GM12878 (cell line): Measurements from ENCODE around the gene AP5B1. TPM values are rescaled to one million over a fixed set of nuclear protein-coding genes. Genes with fewer than 3 reads are reported as not detected.
"Not testable (repeated sequence)": the region's sequence is repeated elsewhere in the genome, so short reads cannot be mapped to it uniquely, and the experiment has no call there.

Source experiments
- ATAC-seq: fragments of 200-7000 bp; cut with Tn5 transposase; 3 replicates; pipeline ENCODE4 v1.9.1; 2020; ENCODE audit warnings: mild to moderate bottlenecking, moderate library complexity
- BruUV-seq: library from RNA; stranded (reverse); fragments of 400-500 nt; replicated peaks from 2 replicates; lab custom pipeline; 2021; lab: Mats Ljungman, UMichigan
- CTCF ChIA-PET: fragments of 300-600 bp; sonication (Branson Sonifier 250); formaldehyde crosslinking; extraction: SDS; loops from one replicate; lab custom pipeline; 2021; ENCODE audit warnings: inconsistent platforms; lab: Yijun Ruan, JAX
- POLR2A ChIA-PET: fragments of 350-600 bp; formaldehyde crosslinking; extraction: SDS; loops from one replicate; lab custom pipeline; 2021; ENCODE audit warnings: inconsistent platforms; lab: Charles Lee
- RAD21 ChIA-PET: fragments of 300-600 bp; sonication (Branson Sonifier 250); formaldehyde crosslinking; loops from one replicate; lab custom pipeline; 2023; ENCODE audit warnings: antibody characterized with exemption; ENCODE audit not compliant: unreplicated experiment; lab: Charles Lee
- SMC1A ChIA-PET: fragments of 300-600 bp; sonication (Branson Sonifier 250); formaldehyde crosslinking; loops from one replicate; lab custom pipeline; 2023; ENCODE audit not compliant: unreplicated experiment, uncharacterized antibody; lab: Charles Lee
- DNase-seq: peaks from one replicate; pipeline ENCODE4 v3.0.0-alpha.2; 2011; ENCODE audit warnings: low read depth, low spot score
- FAIRE-seq: peaks from 3 replicates; lab custom pipeline; 2011; peaks lifted over from hg19 to GRCh38; lab: Jason Lieb, UNC
- H2AFZ ChIP-seq: 2 replicates; pipeline ENCODE4 v1.6.0; 2011; ENCODE audit warnings: low read depth, low read length, control low read depth; ENCODE audit not compliant: control insufficient read depth
- H3K27ac ChIP-seq: 2 replicates; pipeline ENCODE4 v1.5.1; 2011; ENCODE audit warnings: control low read depth; ENCODE audit not compliant: control insufficient read depth, insufficient read depth
- H3K27me3 ChIP-seq, 2 experiments: replicated peaks in 1 of 2; 2 replicates each; pipeline versions ENCODE4 v1.6.0 to v1.6.1; 2011; ENCODE audit warnings: low read length in 1 of 2; ENCODE audit not compliant: control insufficient read depth in 2 of 2, insufficient read depth in 2 of 2
- H3K36me3 ChIP-seq, 2 experiments: 2 replicates each; pipeline ENCODE4 v1.5.1; 2011; ENCODE audit warnings: low read length in 1 of 2; ENCODE audit not compliant: control insufficient read depth in 2 of 2, insufficient read depth in 2 of 2
- H3K4me1 ChIP-seq: 2 replicates; pipeline ENCODE4 v1.6.1; 2011; ENCODE audit warnings: mild to moderate bottlenecking, low read length, moderate library complexity, mixed read lengths; ENCODE audit not compliant: control insufficient read depth, insufficient read depth
- H3K4me2 ChIP-seq: 2 replicates; pipeline ENCODE4 v1.6.0; 2011; ENCODE audit warnings: control low read depth; ENCODE audit not compliant: control insufficient read depth, insufficient read depth
- H3K4me3 ChIP-seq: fragments of 200-600 bp; sonication (generic); 2 replicates; pipeline ENCODE4 v1.5.1; 2016
- H3K79me2 ChIP-seq: 2 replicates; pipeline ENCODE4 v1.6.0; 2011; ENCODE audit warnings: low read length; ENCODE audit not compliant: control insufficient read depth, insufficient read depth
- H3K9ac ChIP-seq: 2 replicates; pipeline ENCODE4 v1.8.0; 2011; ENCODE audit warnings: low read length, control low read depth, mixed read lengths; ENCODE audit not compliant: control insufficient read depth, insufficient read depth
- H3K9me3 ChIP-seq: replicated peaks from 3 replicates; pipeline ENCODE4 v1.5.1; 2011; ENCODE audit warnings: mild to moderate bottlenecking, low read length; ENCODE audit not compliant: control insufficient read depth, insufficient read depth
- H4K20me1 ChIP-seq: 2 replicates; pipeline ENCODE4 v1.6.0; 2011; ENCODE audit not compliant: control insufficient read depth, insufficient read depth
- RB1 ChIP-seq: fragments of 450-650 bp; formaldehyde crosslinking; IDR thresholded peaks from 2 replicates; pipeline ENCODE4 v1.6.1; 2017; ENCODE audit warnings: mild to moderate bottlenecking, borderline replicate concordance
- YY1 ChIP-seq: IDR thresholded peaks from 2 replicates; pipeline ENCODE4 v1.6.1; 2011; ENCODE audit warnings: low read depth, mild to moderate bottlenecking, low read length
- WGBS: methylation state at CpG from one replicate; pipeline ENCODE4 v1.1.6; 2016; ENCODE audit warnings: low lambda C conversion rate; ENCODE audit not compliant: insufficient replicate concordance, insufficient coverage; ENCODE audit errors: missing lambda C conversion rate; 5-methylcytosine and 5-hydroxymethylcytosine counted together
- in situ Hi-C: fragments of 300-500 bp; cut with MboI; formaldehyde crosslinking; loops from 9 replicates; pipeline ENCODE4 v1.14.3; 2018; ENCODE audit warnings: mixed read lengths
- intact Hi-C: fragments of 100-400 bp; cut with micrococcal nuclease; formaldehyde crosslinking; loops from one replicate; pipeline ENCODE4 v1.14.2; 2022; ENCODE audit not compliant: unreplicated experiment
- polyA plus RNA-seq, 11 experiments: library from polyadenylated mRNA; depleted of rRNA in 4 of 11; unstranded in 6 of 11; stranded (reverse) in 5 of 11; fragments of >200 nt; fragmentation: Nextera tagmentation in 4 of 11; fragmentation: Illumina TruSeq in 1 of 11; extraction: Ambion mirVana in 4 of 11; extraction: Trizol in 1 of 11; gene quantifications; 1 replicate in 1 of 11; 2 replicates in 10 of 11; pipeline versions ENCODE4 v1.2.1 to v1.2.3, GENCODE V29; 2011 to 2016; ENCODE audit warnings: inconsistent platforms in 2 of 11, missing spikeins in 2 of 11, low read depth in 1 of 11
- total RNA-seq, 4 experiments: library from RNA; depleted of rRNA in 3 of 4; stranded (reverse); fragments of >200 nt in 3 of 4; fragmentation: Illumina TruSeq in 1 of 4; extraction: Trizol in 1 of 4; gene quantifications; 2 replicates each; pipeline versions ENCODE4 v1.2.1 to v1.2.3, GENCODE V29; 2013 to 2021

The AP5B1 gene
- total and polyA plus RNA-seq, 10 of the 15 experiments (the other 5 are each of a cell fraction or from before 2014, with no cell fraction given) = 0.47 to 13.1 (median 4.8) TPM

DNA sequence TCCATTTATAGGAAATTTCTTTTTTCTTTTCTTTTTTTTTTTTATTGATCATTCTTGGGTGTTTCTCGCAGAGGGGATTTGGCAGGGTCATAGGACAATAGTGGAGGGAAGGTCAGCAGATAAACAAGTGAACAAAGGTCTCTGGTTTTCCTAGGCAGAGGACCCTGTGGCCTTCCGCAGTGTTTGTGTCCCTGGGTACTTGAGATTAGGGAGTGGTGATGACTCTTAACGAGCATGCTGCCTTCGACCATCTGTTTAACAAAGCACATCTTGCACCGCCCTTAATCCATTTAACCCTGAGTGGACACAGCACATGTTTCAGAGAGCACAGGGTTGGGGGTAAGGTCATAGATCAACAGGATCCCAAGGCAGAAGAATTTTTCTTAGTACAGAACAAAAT lies 18.6 kb downstream of the AP5B1 start:
- intact Hi-C loops = not testable (repeated sequence)

DNA sequence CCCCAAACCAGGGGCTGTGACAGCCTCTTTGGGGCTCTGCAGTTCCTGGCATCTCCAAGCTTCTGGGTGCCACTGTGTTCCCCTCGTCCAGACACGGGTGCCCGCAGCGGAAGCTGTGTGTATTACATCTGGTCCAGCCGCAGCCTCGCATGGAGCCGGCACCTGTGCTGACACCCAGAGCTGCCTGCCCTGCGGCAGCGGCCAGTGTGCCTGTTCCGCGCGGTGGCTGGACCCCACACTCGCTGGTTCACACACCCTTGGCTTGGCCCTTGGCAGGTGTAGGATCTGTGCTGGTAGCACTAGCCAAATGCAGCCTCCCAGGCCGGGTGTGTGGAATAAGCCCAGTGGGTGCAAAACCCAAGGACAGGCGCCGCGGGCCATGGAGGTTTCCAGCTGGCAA lies 35.7 kb downstream of the AP5B1 start:
- CTCF ChIA-PET = interaction anchor here (0.6 to 1.4 kb wide), 6 partner anchors 18 to 277 kb away, joined by 3 to 9 read pairs (median 4); no protein-coding TSS in a partner anchor
- Histone ChIP-seq H3K9ac (no peak overlapping the region), H3K36me3 (no peaks in the 10 kb centered on the region), H2AFZ (no peak overlapping the region), H3K27me3 (no peaks in the 10 kb centered on the region; a peak in 2 of 4 replicates), H3K4me1 (no peaks in the 10 kb centered on the region), H3K4me3 (no peak overlapping the region), H3K4me2 (no peak overlapping the region), H3K27ac (no peak overlapping the region)
- in situ Hi-C loops = no loop called here
- no TSS peak for BruUV-seq
- WGBS = 79% methylated on average over 17 of the region's 17 CpGs
- intact Hi-C loops = no loop called here
- DNase-seq (no peak), ATAC-seq (no peak)
- RAD21 ChIA-PET = interaction anchor here (1.0 kb wide), 1 partner anchor 35 kb away, joined by 4 read pairs; no protein-coding TSS in a partner anchor
- no peak for TF ChIP-seq YY1
- no peak for TF ChIP-seq RB1
- TF ChIP-seq, all 136 proteins: peak for 0
- Histone ChIP-seq H4K20me1 (no peaks in the 10 kb centered on the region), H3K9me3 (no peaks in the 10 kb centered on the region), H3K79me2 (no peaks in the 10 kb centered on the region)
- POLR2A ChIA-PET = no interaction called here
- SMC1A ChIA-PET = no interaction called here
- FAIRE-seq = no peak

More for the DNA sequence above, 18.6 kb downstream of the AP5B1 start:
- DNase-seq, ATAC-seq, H3K4me1 ChIP-seq, BruUV-seq, POLR2A ChIA-PET, H3K9me3 ChIP-seq, in situ Hi-C loops, H3K4me2 ChIP-seq, H2AFZ ChIP-seq, H3K9ac ChIP-seq, FAIRE-seq, H3K36me3 ChIP-seq, H3K4me3 ChIP-seq, H3K27ac ChIP-seq, RAD21 ChIA-PET, H3K27me3 ChIP-seq, H4K20me1 ChIP-seq, H3K79me2 ChIP-seq: not testable (repeated sequence)
- CTCF ChIA-PET = interaction anchor here (1.5 to 3.2 kb wide), 2 partner anchors 13 to 18 kb away, joined by 3 to 11 read pairs; no protein-coding TSS in a partner anchor
- WGBS = 48% methylated on average over 4 of the region's 5 CpGs
- SMC1A ChIA-PET = interaction anchor here (1.2 to 1.5 kb wide), 2 partner anchors 14 to 61 kb away, joined by 3 read pairs; no protein-coding TSS in a partner anchor
